ENCODE data around the gene ASB3. TPM values are rescaled to one million over a fixed set of nuclear protein-coding genes. Genes with fewer than 3 reads are reported as not detected.
"Not testable (repeated sequence)": the region's sequence is repeated elsewhere in the genome, so short reads cannot be mapped to it uniquely, and the experiment has no call there.

Gene ASB3
- 10 to 100 TPM; 25.6 to 33.7 (median 30.1) TPM for polyA plus RNA-seq (ENCODE audit: insufficient read length in 3 of 3)
- long read RNA-seq, donor 1, transcript ASB3-201 (10 exons, 2,214 nt): major isoform, 5 of 7 reads
- long read RNA-seq, donor 1, partial matches to known transcripts: 0 of 7 reads
- long read RNA-seq, donor 1, other reads (novel, unspliced or antisense): 0 of 7 reads
- long read RNA-seq, donor 2, partial matches to known transcripts: 0 of 4 reads
- long read RNA-seq, donor 2, other reads (novel, unspliced or antisense): 0 of 4 reads
- long read RNA-seq, donor 3, transcript ASB3-201 (10 exons, 2,214 nt): major isoform, 6 of 10 reads
- long read RNA-seq, donor 3, partial matches to known transcripts: 0 of 10 reads
- long read RNA-seq, donor 3, other reads (novel, unspliced or antisense): 0 of 10 reads
- long read RNA-seq, donor 4, transcript ASB3-201 (10 exons, 2,214 nt): major isoform, 8 of 13 reads
- long read RNA-seq, donor 4, transcript ASB3-202 (9 exons, 1,734 nt): minor isoform, 5 of 13 reads
- long read RNA-seq, donor 4, partial matches to known transcripts: 0 of 13 reads
- long read RNA-seq, donor 4, other reads (novel, unspliced or antisense): 0 of 13 reads
- long read RNA-seq, donor 5, partial matches to known transcripts: 0 of 2 reads
- long read RNA-seq, donor 5, other reads (novel, unspliced or antisense): 0 of 2 reads
- long read RNA-seq, donor 6, transcript ASB3-201 (10 exons, 2,214 nt): major isoform, 5 of 7 reads
- long read RNA-seq, donor 6, partial matches to known transcripts: 0 of 7 reads
- long read RNA-seq, donor 6, other reads (novel, unspliced or antisense): 0 of 7 reads
- long read RNA-seq, donor 7, transcript ASB3-201 (10 exons, 2,214 nt): major isoform, 6 of 9 reads
- long read RNA-seq, donor 7, partial matches to known transcripts: 0 of 9 reads
- long read RNA-seq, donor 7, other reads (novel, unspliced or antisense): 0 of 9 reads
- long read RNA-seq, donor 8, transcript ASB3-201 (10 exons, 2,214 nt): major isoform, 6 of 8 reads
- long read RNA-seq, donor 8, partial matches to known transcripts: 0 of 8 reads
- long read RNA-seq, donor 8, other reads (novel, unspliced or antisense): 0 of 8 reads
- long read RNA-seq, donor 9, transcript ASB3-201 (10 exons, 2,214 nt): major isoform, 8 of 17 reads
- long read RNA-seq, donor 9, partial matches to known transcripts: 5 of 17 reads
- long read RNA-seq, donor 9, other reads (novel, unspliced or antisense): 0 of 17 reads
- long read RNA-seq, donor 10, partial matches to known transcripts: 11 of 15 reads
- long read RNA-seq, donor 10, other reads (novel, unspliced or antisense): 0 of 15 reads
- long read RNA-seq, donor 11, transcript ASB3-201 (10 exons, 2,214 nt): major isoform, 5 of 15 reads
- long read RNA-seq, donor 11, partial matches to known transcripts: 9 of 15 reads
- long read RNA-seq, donor 11, other reads (novel, unspliced or antisense): 0 of 15 reads
- long read RNA-seq, donor 12, transcript ASB3-201 (10 exons, 2,214 nt): major isoform, 13 of 25 reads
- long read RNA-seq, donor 12, partial matches to known transcripts: 10 of 25 reads
- long read RNA-seq, donor 12, other reads (novel, unspliced or antisense): 0 of 25 reads
- long read RNA-seq, donor 13, partial matches to known transcripts: 10 of 17 reads
- long read RNA-seq, donor 13, other reads (novel, unspliced or antisense): 0 of 17 reads
- long read RNA-seq, donor 14: 0 reads
- long read RNA-seq, donor 15, transcript ASB3-201 (10 exons, 2,214 nt): major isoform, 11 of 21 reads
- long read RNA-seq, donor 15, partial matches to known transcripts: 8 of 21 reads
- long read RNA-seq, donor 15, other reads (novel, unspliced or antisense): 0 of 21 reads
- long read RNA-seq, donor 16, transcript ASB3-201 (10 exons, 2,214 nt): major isoform, 6 of 8 reads
- long read RNA-seq, donor 16, partial matches to known transcripts: 0 of 8 reads
- long read RNA-seq, donor 16, other reads (novel, unspliced or antisense): 0 of 8 reads

DNA sequence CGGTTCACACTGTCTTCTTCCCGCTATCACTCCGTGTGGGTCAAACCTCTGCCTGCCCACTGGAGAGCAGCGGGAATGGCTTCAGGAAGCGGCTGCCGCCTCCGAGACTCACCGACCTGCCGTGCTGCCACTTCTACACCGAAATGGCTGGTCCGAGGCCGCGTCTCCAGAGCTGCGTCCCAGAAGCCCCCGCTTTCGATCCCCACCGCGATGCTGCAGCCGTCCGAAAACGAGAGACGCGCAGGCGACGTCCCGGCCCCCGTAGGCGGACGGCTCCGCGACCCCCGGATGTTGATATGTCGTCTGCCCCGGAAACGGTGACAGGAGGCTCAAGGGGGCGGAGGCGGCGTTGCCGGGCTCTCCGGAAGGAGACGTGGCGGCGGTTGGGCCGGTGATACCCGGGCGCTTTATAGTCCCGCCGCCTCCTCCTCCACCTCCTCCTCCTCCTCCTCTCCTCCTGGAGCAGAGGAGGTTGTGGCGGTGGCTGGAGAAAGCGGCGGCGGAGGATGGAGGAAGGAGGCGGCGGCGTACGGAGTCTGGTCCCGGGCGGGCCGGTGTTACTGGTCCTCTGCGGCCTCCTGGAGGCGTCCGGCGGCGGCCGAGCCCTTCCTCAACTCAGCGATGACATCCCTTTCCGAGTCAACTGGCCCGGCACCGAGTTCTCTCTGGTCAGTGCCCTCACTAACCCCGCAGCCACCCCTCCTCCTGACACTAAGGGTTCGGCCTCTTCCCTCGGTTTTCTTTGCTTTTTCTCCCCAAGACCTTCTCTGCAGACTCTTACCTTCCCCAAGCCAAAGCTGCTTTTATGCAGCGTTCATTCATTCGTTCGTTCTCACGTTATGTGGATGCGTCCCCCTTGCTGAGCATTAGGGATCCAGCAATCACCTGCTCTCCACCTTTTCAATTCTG is at the start of gene ASB3, which contains the start of gene ERLEC1:
TSS of gene ASB3 (minus strand) at position 249 of the 909 bp plus-strand sequence. CDS start 21,381 bp downstream, outside the sequence.
TSS of gene ERLEC1 (plus strand) at position 340 of the 909 bp plus-strand sequence. CDS start at position 507, 167 bp downstream.
- DNase-seq: peak; percentile 94

- not testable (repeated sequence) for DNase-seq
Observed at GRCh38 chr2:53829980-53830290, 43.2 kb upstream of the ASB3 start.

DNA sequence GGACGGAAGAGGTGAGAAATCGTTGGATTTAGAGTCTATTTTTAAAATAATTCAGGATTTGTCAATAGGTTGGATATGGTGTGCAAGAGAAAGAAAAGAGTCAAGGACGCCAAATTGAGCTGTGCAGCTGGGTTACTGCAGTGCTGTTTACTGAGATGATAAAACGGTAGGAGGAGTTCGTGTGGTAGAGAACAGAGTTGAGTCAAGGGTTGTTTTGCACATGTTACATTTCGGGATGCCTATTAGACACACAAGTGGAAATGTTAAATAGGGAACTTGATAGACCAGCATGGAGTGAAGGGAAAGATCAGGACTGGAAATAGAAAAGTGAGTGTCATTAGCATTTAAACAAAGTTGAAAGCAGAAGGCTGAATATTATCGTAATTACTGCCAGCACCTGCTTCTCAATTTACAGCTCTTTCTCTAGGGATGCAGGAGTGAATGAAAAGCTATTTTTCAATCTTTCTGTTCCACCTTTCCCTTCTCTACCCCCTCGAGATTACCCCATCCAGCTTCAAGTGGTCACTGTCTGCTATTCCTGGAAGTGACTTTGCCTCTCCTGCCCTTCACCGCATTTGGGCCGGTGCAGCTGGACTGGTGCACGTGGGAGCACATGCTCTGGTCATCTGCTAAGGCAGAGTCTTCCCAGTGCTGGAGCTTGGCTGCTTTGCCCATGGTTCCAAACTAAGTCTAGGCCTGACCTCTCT is 42.7 kb upstream of the ASB3 start:
- no peak for DNase-seq

DNA sequence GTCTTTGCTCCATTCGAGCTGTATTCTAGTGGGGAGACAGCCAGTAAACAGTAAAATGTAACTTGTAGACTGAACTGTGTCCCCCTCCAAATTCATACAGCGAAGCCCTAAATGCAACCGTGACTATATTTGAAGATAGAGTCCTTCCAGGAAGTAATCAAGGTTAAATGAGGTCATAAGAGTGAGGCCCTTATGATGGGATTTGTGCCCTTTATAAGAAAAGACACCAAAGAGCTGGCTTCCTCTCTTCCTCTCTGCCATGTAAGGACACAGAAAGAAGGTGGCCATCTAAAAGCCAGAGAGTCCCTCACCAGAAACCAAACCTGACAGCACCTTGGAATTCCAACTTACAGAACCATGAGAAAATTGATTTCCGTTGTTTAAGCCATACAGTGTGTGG is 41.6 kb upstream of the ASB3 start:
- no peak for DNase-seq

DNA sequence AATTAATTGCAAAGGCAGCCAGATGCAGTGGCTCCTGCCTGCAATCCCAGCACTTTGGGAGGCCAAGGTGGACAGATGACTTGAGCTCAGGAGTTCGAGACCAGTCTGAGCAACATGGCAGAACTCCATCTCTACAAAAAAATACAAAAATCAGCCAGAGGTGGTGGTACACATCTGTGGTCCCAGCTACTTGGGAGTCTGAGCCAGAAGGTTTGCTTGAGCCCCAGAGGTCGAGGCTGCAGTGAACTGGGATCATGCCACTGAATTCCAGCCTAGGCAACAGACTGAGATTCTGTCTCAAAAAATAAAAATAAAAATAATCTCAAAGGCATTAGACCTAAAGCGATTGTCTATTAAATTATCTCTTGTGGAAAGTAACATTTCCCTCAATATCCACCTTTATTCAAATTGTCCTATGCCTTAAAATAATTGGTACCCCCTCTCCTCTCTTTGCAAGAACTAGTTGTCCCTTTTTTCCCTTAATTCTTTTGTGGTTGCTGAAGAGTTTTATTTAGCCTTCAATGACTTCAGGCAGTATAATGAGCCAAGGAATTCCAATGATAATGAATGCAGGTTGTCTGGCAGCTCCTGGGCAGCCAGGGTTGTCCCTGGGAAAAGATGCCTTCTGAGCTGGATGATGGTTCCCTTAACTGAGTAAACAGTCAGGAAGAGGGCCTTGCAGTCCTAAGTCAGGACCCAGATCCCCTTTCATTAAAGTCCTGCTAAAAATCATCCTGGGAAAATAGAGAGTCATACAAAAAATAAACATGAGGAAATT is 40.8 kb upstream of the ASB3 start:
- DNase-seq: no peak

- DNase-seq: no peak
Observed at GRCh38 chr2:53826587-53827397, 40.0 kb upstream of the ASB3 start.

DNA sequence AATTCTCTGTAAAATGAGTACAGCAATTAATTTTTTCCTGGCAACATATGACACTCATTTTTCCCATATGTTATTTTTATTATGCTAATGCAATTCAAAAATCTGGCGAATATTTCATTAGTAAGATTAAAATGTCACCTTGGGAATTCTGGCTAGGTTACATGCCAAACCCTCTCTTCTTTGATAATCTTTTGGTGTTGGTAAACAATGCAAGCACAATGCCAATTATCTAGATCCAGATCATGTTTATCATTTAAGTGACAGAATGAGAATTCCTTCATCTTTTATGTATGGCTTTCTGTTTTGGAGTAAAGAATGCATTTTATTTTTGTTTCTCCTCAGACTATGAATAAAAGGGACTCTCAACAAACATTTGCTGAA is 39.3 kb upstream of the ASB3 start:
- no peak for DNase-seq

GRCh38 chr2:53823639-53824038 is 36.9 kb upstream of the ASB3 start:
- not testable (repeated sequence) for DNase-seq

DNA sequence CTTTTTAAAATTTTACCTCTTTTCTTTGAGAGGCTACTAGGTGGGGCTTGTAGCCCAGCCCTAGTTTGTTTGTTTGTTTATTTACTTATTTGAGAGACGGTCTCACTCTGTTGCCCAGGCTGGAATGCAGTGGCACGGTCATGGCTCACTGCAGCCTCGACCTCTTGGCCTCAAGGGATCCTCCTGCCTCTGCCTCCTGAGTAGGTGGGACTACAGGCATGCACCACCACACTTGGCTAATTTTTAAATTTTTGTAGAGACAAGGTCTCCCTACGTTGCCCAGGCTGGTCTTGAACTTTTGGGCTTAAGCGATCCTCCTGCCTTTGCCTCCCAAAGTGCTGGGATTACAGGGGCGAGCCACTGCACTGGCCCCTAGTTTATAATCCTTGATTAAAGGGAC is 35.1 kb upstream of the ASB3 start:
- DNase-seq: no peak

- no peak for DNase-seq
Observed at GRCh38 chr2:53820711-53821110, 34.0 kb upstream of the ASB3 start.

GRCh38 chr2:53820048-53820447 is 33.3 kb upstream of the ASB3 start:
- DNase-seq: no peak

DNA sequence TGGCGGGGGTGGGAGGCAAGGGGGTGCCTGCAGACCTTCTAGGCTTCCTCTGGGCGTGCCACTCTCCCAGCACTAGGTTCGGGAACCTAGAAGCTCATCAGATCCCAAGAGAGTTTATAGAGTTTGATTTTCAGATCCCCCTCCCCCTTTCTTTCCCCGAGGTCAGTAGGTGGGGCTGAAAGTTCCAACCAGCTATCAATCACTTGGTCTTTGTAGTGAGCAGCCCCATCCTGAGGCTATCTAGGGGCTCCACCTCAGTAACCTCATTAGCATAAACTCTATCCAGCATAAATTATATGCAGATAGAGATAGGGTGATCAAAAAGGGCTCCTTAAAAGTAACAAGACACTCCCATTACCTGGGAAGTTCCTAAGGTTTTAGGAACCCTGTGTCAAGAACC is 32.9 kb upstream of the ASB3 start:
- DNase-seq: no peak

GRCh38 chr2:53818854-53819435 is 32.2 kb upstream of the ASB3 start:
- DNase-seq: no peak

DNA sequence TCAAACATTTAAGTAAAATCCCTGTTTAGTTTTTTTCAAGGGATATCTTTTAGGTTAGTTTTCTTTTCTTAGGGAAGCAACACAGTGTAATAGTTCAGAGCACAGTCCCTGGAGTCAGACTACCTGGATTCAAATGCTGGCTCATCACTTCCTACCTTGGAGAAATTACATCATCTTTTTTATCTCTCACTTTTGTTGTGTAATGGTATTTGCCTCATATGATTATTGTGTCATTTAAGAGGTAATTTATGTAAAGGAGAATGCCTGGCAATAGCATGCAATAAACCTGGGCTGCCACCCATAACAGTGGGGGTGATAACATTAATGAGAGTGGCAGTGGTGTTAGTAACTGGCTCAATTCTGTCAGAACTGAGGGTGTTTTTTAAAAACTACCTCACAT is 26.4 kb upstream of the ASB3 start:
- DNase-seq: no peak

GRCh38 chr2:53811601-53812000 is 24.8 kb upstream of the ASB3 start:
- DNase-seq: no peak

DNA sequence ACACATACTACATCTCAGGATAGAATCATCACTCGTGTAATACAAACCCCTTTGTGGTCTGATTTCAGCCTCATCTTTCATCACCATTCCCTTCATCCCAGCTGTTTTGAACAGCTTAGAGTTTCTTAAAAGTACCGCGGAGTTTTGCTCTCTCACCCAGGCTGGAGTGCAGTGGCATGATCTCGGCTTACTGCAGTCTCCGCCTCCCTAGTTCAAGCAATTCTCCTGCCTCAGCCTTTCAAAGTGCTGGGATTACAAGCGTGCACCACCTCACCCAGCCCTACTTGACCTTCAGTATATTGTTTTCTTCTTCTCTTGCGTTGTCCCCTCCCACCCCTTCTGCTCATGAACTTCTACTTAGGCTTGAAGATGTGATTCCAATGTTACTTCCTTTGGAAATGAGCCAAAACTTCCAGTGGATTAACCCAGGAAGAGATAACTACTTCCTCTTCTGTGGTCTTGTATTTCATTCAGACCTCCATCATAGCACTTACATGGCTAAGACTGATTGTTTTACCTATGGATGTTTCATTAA is 15.9 kb upstream of the ASB3 start:
- DNase-seq: no peak
